Neural progenitor cell (in vitro differentiated cells): ENCODE measurements around the gene EXOSC5. TPM values are rescaled to one million over a fixed set of nuclear protein-coding genes. Genes with fewer than 3 reads are reported as not detected.
"Not testable (repeated sequence)": the region's sequence is repeated elsewhere in the genome, so short reads cannot be mapped to it uniquely, and the experiment has no call there.

Experiments
- DNase-seq: peaks from one replicate; pipeline ENCODE4 v3.0.0-alpha.2; 2016; ENCODE audit warnings: low spot score
- H2AFZ ChIP-seq: fragments of 200-600 bp; sonication (generic); replicated peaks from 2 replicates; pipeline ENCODE4 v1.6.1; 2016; ENCODE audit warnings: antibody characterized with exemption
- H3F3A ChIP-seq: fragments of 200-600 bp; sonication (generic); 2 replicates; pipeline ENCODE4 v1.6.1; 2016; ENCODE audit warnings: antibody characterized with exemption, low read depth
- H3K27ac ChIP-seq: fragments of 200-600 bp; sonication (generic); 2 replicates; pipeline ENCODE4 v1.5.1; 2016; ENCODE audit warnings: mild to moderate bottlenecking
- H3K27me3 ChIP-seq: fragments of 200-600 bp; sonication (generic); 2 replicates; pipeline ENCODE4 v1.6.1; 2016; ENCODE audit warnings: mild to moderate bottlenecking, moderate library complexity
- H3K36me3 ChIP-seq: fragments of 200-600 bp; sonication (generic); 2 replicates; pipeline ENCODE4 v1.5.1; 2016
- H3K4me1 ChIP-seq: fragments of 200-600 bp; sonication (generic); 2 replicates; pipeline ENCODE4 v1.6.1; 2016; ENCODE audit warnings: mixed run types
- H3K4me2 ChIP-seq: fragments of 200-600 bp; sonication (generic); 2 replicates; pipeline ENCODE4 v1.6.1; 2016
- H3K4me3 ChIP-seq: fragments of 200-600 bp; sonication (generic); 2 replicates; pipeline ENCODE4 v1.5.1; 2016
- H3K79me2 ChIP-seq: fragments of 200-600 bp; sonication (generic); 2 replicates; pipeline ENCODE4 v1.6.1; 2016; ENCODE audit warnings: low read depth
- H3K9ac ChIP-seq: fragments of 200-600 bp; sonication (generic); 2 replicates; pipeline ENCODE4 v1.6.1; 2016
- H3K9me3 ChIP-seq: fragments of 200-600 bp; sonication (generic); 2 replicates; pipeline ENCODE4 v1.5.1; 2016; ENCODE audit warnings: low read depth
- H4K20me1 ChIP-seq: fragments of 200-600 bp; sonication (generic); 2 replicates; pipeline ENCODE4 v1.6.1; 2016; ENCODE audit warnings: low read depth
- H3K27ac Mint-ChIP-seq: 3 replicates; pipeline ENCODE4 v1.8.0; 2021; ENCODE audit warnings: mixed read lengths
- H3K27me3 Mint-ChIP-seq: 2 replicates; pipeline ENCODE4 v1.8.0; 2022; ENCODE audit warnings: low read depth, mild to moderate bottlenecking, inconsistent platforms, moderate library complexity, mixed read lengths; ENCODE audit not compliant: insufficient read depth
- H3K36me3 Mint-ChIP-seq: 3 replicates; pipeline ENCODE4 v1.8.0; 2021; ENCODE audit warnings: mixed read lengths
- H3K4me1 Mint-ChIP-seq: 3 replicates; pipeline ENCODE4 v1.8.0; 2021; ENCODE audit warnings: mixed read lengths
- H3K4me3 Mint-ChIP-seq: 3 replicates; pipeline ENCODE4 v1.8.0; 2021; ENCODE audit warnings: mild to moderate bottlenecking, moderate library complexity, mixed read lengths
- H3K9me3 Mint-ChIP-seq: 3 replicates; pipeline ENCODE4 v1.8.0; 2020; ENCODE audit warnings: mixed read lengths
- EZH2 ChIP-seq: fragments of 200-600 bp; sonication (generic); IDR thresholded peaks from 2 replicates; pipeline ENCODE4 v1.6.1; 2017; ENCODE audit warnings: antibody characterized with exemption, mild to moderate bottlenecking, moderate library complexity
- EZH2phosphoT487 ChIP-seq: fragments of 200-600 bp; sonication (generic); IDR thresholded peaks from 2 replicates; pipeline ENCODE4 v1.6.1; 2017; ENCODE audit warnings: antibody characterized with exemption
- total RNA-seq: library from RNA; depleted of rRNA; stranded (reverse); fragments of >200 nt; gene quantifications from 2 replicates; pipeline ENCODE4 v1.2.3, GENCODE V29; 2015; ENCODE audit warnings: low replicate concordance
- TF ChIP-seq, protein P1 (sequence below): fragments of 200-600 bp; sonication (generic); IDR thresholded peaks from 2 replicates; pipeline ENCODE4 v1.5.1; 2017; ENCODE audit warnings: antibody characterized with exemption, mild to moderate bottlenecking

The EXOSC5 gene
- total RNA-seq, 1 donor from 2014 or later: 10.3 TPM

DNA sequence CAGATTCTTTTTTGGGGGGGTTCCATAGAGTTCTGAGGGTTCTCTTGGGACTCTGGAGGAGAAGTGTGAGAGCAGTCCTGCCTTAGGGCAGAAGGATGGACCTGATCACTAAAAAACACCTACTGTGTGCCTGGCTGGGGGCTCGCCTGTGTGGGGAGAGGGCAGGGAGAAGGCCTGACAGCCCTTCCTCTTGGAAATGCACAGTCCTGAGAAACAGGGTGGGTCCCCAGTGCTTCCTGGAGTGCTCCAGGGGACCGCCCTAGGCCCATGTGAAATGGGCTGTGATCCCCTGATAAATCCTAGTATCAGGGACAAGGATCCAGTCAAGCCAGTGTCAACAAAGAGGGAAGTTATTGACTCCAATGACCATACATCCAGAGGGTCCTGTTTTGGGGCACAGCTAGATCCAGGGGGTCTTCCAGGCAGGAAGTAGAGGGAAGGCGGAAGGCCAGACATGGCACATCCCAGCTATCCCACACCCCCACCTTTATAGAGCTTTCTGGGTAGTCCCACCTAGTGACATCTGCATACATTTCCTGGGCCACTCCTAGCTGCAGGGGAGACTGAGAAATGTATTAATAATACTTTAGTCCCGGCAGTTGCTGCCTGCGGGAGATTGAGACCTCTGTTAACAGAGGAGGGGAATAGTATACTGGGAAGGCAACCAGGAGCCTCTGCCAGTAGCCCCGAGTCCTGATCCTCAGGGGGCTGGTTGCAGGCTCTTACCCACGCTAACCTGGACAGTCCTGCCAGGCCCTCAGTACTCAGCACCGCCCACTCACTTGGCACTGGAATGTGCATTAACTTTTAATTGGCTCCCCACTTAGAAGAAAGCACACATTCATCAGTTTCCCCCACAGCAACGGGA, 14.2 kb upstream of the EXOSC5 start:
- Histone ChIP-seq H4K20me1 (peaks cover 18% of the 10 kb centered on the region), H3K4me3 (no peak overlapping the region), H3K27me3 (no peaks in the 10 kb centered on the region), H2AFZ (no peak overlapping the region), H3K79me2 (no peaks in the 10 kb centered on the region), H3K9me3 (no peaks in the 10 kb centered on the region), H3K36me3 (no peaks in the 10 kb centered on the region), H3K9ac (no peak overlapping the region), H3K4me1 (no peaks in the 10 kb centered on the region), H3K27ac (no peak overlapping the region), H3F3A (peaks cover 7% of the 10 kb centered on the region), H3K4me2 (no peak overlapping the region)
- no peaks in the 10 kb centered on the region for H3K27me3 Mint-ChIP-seq
- H3K4me3 Mint-ChIP-seq: no peak overlapping the region
- no peaks in the 10 kb centered on the region for H3K9me3 Mint-ChIP-seq
- no peak overlapping the region for H3K27ac Mint-ChIP-seq
- no peak for DNase-seq
- H3K36me3 Mint-ChIP-seq: peaks cover 6% of the 10 kb centered on the region
- TF ChIP-seq, protein P1, sequence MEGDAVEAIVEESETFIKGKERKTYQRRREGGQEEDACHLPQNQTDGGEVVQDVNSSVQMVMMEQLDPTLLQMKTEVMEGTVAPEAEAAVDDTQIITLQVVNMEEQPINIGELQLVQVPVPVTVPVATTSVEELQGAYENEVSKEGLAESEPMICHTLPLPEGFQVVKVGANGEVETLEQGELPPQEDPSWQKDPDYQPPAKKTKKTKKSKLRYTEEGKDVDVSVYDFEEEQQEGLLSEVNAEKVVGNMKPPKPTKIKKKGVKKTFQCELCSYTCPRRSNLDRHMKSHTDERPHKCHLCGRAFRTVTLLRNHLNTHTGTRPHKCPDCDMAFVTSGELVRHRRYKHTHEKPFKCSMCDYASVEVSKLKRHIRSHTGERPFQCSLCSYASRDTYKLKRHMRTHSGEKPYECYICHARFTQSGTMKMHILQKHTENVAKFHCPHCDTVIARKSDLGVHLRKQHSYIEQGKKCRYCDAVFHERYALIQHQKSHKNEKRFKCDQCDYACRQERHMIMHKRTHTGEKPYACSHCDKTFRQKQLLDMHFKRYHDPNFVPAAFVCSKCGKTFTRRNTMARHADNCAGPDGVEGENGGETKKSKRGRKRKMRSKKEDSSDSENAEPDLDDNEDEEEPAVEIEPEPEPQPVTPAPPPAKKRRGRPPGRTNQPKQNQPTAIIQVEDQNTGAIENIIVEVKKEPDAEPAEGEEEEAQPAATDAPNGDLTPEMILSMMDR: no peak
- no peak for TF ChIP-seq EZH2
- TF ChIP-seq EZH2phosphoT487: no peak
- H3K4me1 Mint-ChIP-seq: peaks cover 13% of the 10 kb centered on the region

DNA sequence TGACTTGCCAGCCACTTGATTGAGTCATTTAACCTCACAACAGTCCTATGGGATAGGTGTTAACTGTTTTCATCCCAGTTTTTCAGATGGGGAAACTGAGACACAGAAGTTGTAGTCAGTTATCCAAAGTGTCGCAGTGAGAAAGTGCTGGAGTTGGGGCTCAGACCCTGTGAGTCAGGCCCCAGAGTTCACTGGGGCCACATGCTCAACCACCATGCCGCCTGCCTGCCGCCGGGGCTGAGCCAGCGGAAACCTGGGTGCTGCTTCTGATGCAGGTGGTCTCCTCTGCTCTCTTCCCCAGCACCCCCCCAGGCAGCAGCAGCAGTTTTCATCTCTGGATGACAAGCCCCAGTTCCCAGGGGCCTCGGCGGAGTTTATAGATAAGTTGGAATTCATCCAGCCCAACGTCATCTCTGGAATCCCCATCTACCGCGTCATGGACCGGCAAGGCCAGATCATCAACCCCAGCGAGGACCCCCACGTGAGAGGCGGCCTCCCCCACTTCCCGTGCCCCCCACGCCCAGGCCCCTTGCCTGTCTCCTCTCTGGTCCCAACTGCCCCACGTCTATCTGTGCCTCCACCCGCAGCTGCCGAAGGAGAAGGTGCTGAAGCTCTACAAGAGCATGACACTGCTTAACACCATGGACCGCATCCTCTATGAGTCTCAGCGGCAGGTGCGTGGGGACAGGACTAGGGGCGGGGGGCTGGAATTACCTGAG, 13.3 kb upstream of the EXOSC5 start:
- H3K4me1 ChIP-seq: no peaks in the 10 kb centered on the region
- TF ChIP-seq, protein P1: no peak
- TF ChIP-seq EZH2phosphoT487 (no peak), EZH2 (no peak)
- Mint-ChIP-seq H3K9me3 (no peaks in the 10 kb centered on the region), H3K4me3 (no peak overlapping the region), H3K27me3 (peaks cover 2% of the 10 kb centered on the region), H3K27ac (peak overlapping the region; percentile 39), H3K36me3 (peaks cover 6% of the 10 kb centered on the region), H3K4me1 (peaks cover 13% of the 10 kb centered on the region)
- no peaks in the 10 kb centered on the region for H3K79me2 ChIP-seq
- no peaks in the 10 kb centered on the region for H3K9me3 ChIP-seq
- H3K9ac ChIP-seq: no peak overlapping the region
- DNase-seq: no peak
- H3K36me3 ChIP-seq: no peaks in the 10 kb centered on the region
- peaks cover 22% of the 10 kb centered on the region for H4K20me1 ChIP-seq
- H3K27me3 ChIP-seq: no peaks in the 10 kb centered on the region
- no peak overlapping the region for H3K4me3 ChIP-seq
- peaks cover 7% of the 10 kb centered on the region for H3F3A ChIP-seq
- no peak overlapping the region for H3K27ac ChIP-seq
- H3K4me2 ChIP-seq: no peak overlapping the region
- H2AFZ ChIP-seq: no peak overlapping the region

GRCh38 chr19:41409288-41409687, 12.1 kb upstream of the EXOSC5 start:
- no peaks in the 10 kb centered on the region for H3K36me3 ChIP-seq
- Mint-ChIP-seq H3K27ac (no peak overlapping the region), H3K27me3 (peaks cover 2% of the 10 kb centered on the region), H3K9me3 (no peaks in the 10 kb centered on the region), H3K36me3 (peaks cover 6% of the 10 kb centered on the region), H3K4me3 (no peak overlapping the region), H3K4me1 (peaks cover 13% of the 10 kb centered on the region)
- H3K4me1 ChIP-seq: no peaks in the 10 kb centered on the region
- no peak overlapping the region for H3K4me3 ChIP-seq
- peaks cover 7% of the 10 kb centered on the region for H3F3A ChIP-seq
- DNase-seq: no peak
- TF ChIP-seq, protein P1: no peak
- TF ChIP-seq EZH2phosphoT487 (no peak), EZH2 (no peak)
- H3K9ac ChIP-seq: no peak overlapping the region
- no peak overlapping the region for H3K27ac ChIP-seq
- H2AFZ ChIP-seq: no peak overlapping the region
- H3K79me2 ChIP-seq: no peaks in the 10 kb centered on the region
- no peaks in the 10 kb centered on the region for H3K27me3 ChIP-seq
- no peaks in the 10 kb centered on the region for H3K9me3 ChIP-seq
- H3K4me2 ChIP-seq: no peak overlapping the region
- H4K20me1 ChIP-seq: peaks cover 24% of the 10 kb centered on the region

DNA sequence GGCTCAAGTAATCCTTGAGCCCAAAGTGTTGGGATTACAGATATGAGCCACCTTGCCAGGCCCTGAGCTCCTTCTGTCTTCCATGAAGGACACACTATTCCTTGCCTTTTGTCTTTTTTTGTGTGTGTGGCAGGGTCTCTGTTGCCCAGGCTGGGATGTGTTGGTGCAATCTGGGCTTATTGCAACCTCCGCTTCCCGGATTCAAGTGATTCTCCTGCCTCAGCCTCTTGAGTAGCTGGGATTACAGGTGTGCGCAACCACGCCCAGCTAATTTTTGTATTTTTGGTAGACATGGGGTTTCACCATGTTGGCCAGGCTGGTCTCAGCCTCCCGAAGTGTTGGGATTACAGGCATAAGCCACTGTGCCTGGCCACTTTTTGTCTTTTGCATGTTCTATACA, 11.7 kb upstream of the EXOSC5 start:
- H3K9ac ChIP-seq, H3K27ac ChIP-seq, H3K4me1 ChIP-seq, H3K4me3 Mint-ChIP-seq, H3K36me3 Mint-ChIP-seq, H3K27me3 ChIP-seq, H3K4me3 ChIP-seq, H3F3A ChIP-seq, H3K4me2 ChIP-seq, H3K27ac Mint-ChIP-seq, H3K9me3 ChIP-seq, DNase-seq, H3K36me3 ChIP-seq, H2AFZ ChIP-seq, H3K27me3 Mint-ChIP-seq, H3K79me2 ChIP-seq, H3K9me3 Mint-ChIP-seq: not testable (repeated sequence)
- H4K20me1 ChIP-seq: peaks cover 24% of the 10 kb centered on the region
- H3K4me1 Mint-ChIP-seq: peaks cover 13% of the 10 kb centered on the region
